Measurements from ENCODE around the gene MED13.

Gene MED13

DNA sequence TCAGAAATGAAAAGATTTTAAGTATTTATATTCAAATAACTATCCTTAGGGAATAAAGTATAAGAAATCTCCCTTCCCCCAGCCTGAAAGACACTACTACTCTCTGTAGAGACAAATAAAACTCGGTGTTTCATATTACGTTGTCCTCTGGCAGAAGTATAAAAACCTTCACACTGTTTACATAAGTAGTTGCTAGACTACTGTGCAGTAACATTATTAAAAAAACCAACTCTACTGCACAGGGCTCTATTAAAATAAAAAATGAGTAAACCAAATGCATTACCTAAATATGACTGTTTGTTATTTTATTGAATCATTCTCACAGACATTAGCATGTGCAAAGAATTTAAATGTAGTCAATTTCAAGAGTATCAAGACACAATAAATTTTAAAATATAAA is 67.4 kb downstream of the MED13 start:
- TF ChIP-seq, protein P1, sequence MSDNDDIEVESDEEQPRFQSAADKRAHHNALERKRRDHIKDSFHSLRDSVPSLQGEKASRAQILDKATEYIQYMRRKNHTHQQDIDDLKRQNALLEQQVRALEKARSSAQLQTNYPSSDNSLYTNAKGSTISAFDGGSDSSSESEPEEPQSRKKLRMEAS (IDR thresholded peaks at IDR 0.05), result no peak
- TF ChIP-seq TAF1 (IDR thresholded peaks at IDR 0.05; ENCODE audit: low read depth) (no peak), EGR1 (IDR thresholded peaks at IDR 0.05) (no peak), TEAD4 (IDR thresholded peaks at IDR 0.05) (no peak), CREB1 (IDR thresholded peaks at IDR 0.05; ENCODE audit: low read depth) (no peak), NFIC (IDR thresholded peaks at IDR 0.05) (no peak), TCF12 (IDR thresholded peaks at IDR 0.05; ENCODE audit: low read depth) (no peak)
- TF ChIP-seq, protein P2, sequence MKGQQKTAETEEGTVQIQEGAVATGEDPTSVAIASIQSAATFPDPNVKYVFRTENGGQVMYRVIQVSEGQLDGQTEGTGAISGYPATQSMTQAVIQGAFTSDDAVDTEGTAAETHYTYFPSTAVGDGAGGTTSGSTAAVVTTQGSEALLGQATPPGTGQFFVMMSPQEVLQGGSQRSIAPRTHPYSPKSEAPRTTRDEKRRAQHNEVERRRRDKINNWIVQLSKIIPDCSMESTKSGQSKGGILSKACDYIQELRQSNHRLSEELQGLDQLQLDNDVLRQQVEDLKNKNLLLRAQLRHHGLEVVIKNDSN (IDR thresholded peaks at IDR 0.05), result no peak

DNA sequence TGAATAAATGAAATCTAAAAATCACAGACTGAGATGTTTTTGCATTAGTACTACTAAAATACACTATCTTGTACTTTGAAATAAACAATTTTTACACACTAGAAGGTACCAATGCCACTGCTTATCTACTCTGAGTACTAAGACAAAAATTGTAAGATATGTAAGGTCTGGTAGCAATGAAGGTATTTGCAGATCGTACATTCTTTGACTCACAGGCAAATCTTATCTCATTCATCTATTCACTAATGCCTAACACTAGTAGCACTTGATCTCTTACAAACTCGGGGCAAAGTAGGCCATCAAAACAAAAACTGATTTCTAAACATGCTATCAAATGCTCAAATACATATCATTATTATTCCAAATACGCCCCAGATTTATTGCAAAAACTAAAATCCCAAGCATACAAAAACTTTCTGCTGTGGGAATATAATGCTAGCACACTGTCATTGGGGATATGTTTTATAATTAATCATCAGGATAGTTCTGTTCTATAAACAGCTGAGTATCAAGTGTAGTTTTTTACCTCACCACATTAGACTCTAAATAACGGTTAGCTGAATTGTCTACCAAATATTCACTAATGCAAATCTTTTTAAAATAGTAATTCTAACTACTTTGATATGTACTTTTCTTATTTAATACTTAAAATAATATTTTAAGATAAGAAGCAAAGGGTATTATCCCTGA is 68.0 kb downstream of the MED13 start:
- TF ChIP-seq CREB1 (IDR thresholded peaks at IDR 0.05; ENCODE audit: low read depth) (no peak), CEBPB (IDR thresholded peaks at IDR 0.05) (no peak), EP300 (IDR thresholded peaks at IDR 0.05; ENCODE audit: borderline replicate concordance) (no peak), ZBTB7A (IDR thresholded peaks at IDR 0.05; ENCODE audit: low read depth) (no peak), FOXM1 (IDR thresholded peaks at IDR 0.05; ENCODE audit: borderline replicate concordance, low read depth) (no peak)
- TF ChIP-seq, protein P1 (IDR thresholded peaks at IDR 0.05), result no peak
- TF ChIP-seq, protein P3, sequence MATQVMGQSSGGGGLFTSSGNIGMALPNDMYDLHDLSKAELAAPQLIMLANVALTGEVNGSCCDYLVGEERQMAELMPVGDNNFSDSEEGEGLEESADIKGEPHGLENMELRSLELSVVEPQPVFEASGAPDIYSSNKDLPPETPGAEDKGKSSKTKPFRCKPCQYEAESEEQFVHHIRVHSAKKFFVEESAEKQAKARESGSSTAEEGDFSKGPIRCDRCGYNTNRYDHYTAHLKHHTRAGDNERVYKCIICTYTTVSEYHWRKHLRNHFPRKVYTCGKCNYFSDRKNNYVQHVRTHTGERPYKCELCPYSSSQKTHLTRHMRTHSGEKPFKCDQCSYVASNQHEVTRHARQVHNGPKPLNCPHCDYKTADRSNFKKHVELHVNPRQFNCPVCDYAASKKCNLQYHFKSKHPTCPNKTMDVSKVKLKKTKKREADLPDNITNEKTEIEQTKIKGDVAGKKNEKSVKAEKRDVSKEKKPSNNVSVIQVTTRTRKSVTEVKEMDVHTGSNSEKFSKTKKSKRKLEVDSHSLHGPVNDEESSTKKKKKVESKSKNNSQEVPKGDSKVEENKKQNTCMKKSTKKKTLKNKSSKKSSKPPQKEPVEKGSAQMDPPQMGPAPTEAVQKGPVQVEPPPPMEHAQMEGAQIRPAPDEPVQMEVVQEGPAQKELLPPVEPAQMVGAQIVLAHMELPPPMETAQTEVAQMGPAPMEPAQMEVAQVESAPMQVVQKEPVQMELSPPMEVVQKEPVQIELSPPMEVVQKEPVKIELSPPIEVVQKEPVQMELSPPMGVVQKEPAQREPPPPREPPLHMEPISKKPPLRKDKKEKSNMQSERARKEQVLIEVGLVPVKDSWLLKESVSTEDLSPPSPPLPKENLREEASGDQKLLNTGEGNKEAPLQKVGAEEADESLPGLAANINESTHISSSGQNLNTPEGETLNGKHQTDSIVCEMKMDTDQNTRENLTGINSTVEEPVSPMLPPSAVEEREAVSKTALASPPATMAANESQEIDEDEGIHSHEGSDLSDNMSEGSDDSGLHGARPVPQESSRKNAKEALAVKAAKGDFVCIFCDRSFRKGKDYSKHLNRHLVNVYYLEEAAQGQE (IDR thresholded peaks at IDR 0.05; ENCODE audit: low read depth), result no peak

DNA sequence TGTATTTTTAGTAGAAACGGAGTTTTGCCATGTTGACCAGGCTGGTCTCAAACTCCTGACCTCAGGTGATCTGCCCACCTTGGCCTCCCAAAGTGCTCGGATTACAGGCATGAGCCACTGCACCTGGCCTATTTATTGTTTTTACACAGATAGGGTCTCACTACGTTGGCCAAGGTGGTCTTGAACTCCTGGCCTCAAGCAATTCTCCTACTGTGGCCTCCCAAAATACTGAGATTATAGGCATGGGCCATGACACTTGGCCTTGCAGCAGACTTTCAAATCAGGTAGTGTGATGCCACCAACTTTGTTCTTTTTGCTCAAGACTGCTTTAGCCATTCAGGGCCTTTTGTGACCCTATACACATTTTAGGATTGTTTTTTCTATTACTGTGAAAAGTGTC is 75.6 kb downstream of the MED13 start:
- TF ChIP-seq CREB1 (IDR thresholded peaks at IDR 0.05; ENCODE audit: low read depth), result no peak
- TF ChIP-seq EGR1 (IDR thresholded peaks at IDR 0.05), result no peak
- TF ChIP-seq CEBPB (IDR thresholded peaks at IDR 0.05), result no peak
- no peak for TF ChIP-seq FOXM1 (IDR thresholded peaks at IDR 0.05; ENCODE audit: borderline replicate concordance, low read depth)
- TF ChIP-seq NFIC (IDR thresholded peaks at IDR 0.05), result no peak
- no peak for TF ChIP-seq EP300 (IDR thresholded peaks at IDR 0.05; ENCODE audit: borderline replicate concordance)
- no peak for TF ChIP-seq TEAD4 (IDR thresholded peaks at IDR 0.05)
- TF ChIP-seq, protein P2 (IDR thresholded peaks at IDR 0.05), result no peak
- TF ChIP-seq, protein P1 (IDR thresholded peaks at IDR 0.05), result no peak
- TF ChIP-seq, protein P3 (IDR thresholded peaks at IDR 0.05; ENCODE audit: low read depth), result no peak
- no peak for TF ChIP-seq RAD21 (IDR thresholded peaks at IDR 0.05; ENCODE audit: low read depth)

DNA sequence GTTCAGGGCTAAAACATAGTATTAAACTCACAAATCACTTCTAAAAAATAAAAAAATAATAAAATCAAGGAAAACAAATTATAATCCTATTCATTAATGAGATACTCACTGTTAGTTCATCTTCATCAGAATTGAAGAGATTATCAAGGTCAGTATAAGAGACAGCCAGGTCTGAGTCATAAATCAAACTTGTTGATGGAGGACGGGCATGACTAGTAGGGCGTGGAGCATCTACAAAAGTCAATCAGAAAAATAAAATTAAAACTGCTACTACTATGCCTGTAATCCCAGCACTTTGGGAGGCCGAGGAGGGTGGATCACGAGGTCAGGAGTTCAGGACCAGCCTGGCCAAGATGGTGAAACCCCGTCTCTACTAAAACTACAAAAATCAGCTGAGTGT is 78.2 kb downstream of the MED13 start:
- TF ChIP-seq, protein P1 (IDR thresholded peaks at IDR 0.05), result no peak
- TF ChIP-seq, protein P3 (IDR thresholded peaks at IDR 0.05; ENCODE audit: low read depth), result no peak
- TF ChIP-seq TAF1 (IDR thresholded peaks at IDR 0.05; ENCODE audit: low read depth) (no peak), RAD21 (IDR thresholded peaks at IDR 0.05; ENCODE audit: low read depth) (no peak)

DNA sequence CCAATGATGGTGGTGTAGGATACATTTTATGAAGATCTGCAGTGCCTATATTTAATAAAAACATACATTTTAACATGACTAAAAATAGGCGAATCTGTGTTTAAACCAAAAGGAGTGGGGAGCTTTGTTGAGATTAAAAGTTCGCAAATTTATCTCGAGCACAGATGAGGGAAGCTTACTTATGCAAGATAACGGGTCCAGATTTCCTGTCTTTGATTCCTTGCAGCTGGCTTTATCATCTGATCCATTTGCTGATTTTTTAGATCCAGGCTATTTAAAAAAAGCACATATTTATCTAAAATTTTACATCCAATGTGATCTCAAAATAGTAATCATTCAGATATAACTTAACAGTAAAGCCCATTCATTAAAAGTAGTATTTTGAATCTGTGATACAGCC is 80.3 kb downstream of the MED13 start:
- TF ChIP-seq EGR1 (IDR thresholded peaks at IDR 0.05), result no peak
- TF ChIP-seq, protein P3 (IDR thresholded peaks at IDR 0.05; ENCODE audit: low read depth), result no peak

Data from Ishikawa (cell line).